HUDEP-2 (cell line): ENCODE results near the gene UPK3A.

Experiments
- DNase-seq, 76 experiments: peaks; one replicate each; lab custom pipeline; 2025; ENCODE audit not compliant: unreplicated experiment in 76 of 76; lab: John Stamatoyannopoulos, UW

UPK3A gene

DNA sequence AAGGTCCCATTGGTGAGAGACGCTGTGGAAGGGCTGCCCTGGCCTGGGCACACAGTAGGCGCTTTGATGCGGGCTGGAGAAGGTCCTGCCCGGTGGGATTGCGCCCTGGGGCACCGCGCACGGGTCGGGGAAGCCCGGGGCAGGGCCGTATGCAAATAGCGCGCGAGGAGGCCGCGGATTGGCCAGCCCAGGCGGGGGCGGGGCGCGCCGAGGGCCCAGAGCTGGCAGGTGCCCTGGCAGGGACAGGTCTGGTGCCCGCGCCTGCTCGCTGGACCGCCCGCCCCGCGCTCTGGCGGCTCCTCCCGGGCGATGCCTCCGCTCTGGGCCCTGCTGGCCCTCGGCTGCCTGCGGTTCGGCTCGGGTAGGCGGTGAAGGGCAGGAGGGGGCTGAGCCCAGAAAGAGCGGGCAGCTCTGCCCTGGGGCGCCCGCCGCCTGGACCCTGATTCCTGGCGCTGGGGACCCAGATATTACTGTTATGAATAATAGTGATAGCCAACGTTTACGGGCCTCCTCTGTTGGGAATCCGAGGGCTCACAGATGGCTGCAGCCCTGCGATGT is at the start of gene UPK3A:
Gene UPK3A (plus strand): TSS at position 245 of the 558 bp plus-strand sequence. CDS start 65 bp downstream, at position 310.
- DNase-seq: peak in 21 of 76 experiments; percentile 4 to 42 (median 18)

DNA sequence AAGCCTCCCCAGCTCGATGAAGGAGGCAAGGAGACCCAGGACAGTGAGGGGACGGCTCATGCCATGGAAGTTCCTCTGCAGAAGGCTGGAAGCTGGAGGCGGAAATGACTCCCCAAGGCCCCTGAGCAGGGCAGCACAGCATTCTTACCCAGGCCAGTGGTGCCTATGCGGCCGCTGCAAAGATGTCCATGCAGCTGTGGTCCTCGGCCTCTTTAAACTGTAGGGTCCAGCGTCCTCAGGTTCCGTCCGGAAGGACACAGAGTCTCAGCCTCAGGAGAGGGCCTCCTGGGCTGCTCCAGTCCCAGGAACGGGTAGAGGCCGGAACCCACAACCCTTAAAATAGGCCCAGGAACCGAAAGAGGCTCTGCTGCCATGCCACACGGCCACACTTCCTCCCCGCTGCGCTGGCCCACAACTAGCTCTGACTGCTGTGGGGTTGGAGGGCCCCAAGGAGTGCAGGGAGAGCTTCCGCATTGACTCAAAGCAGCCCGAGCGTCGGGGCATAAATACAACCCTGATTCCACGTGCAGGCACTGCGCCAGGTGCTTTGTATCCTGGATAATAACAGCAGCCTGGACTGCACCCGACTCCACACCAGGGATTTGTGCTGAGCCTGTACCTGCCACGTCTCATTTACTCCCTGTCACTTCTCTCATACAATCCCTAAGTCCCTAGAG is 49.5 kb upstream of the UPK3A start:
- no peak for DNase-seq

DNA sequence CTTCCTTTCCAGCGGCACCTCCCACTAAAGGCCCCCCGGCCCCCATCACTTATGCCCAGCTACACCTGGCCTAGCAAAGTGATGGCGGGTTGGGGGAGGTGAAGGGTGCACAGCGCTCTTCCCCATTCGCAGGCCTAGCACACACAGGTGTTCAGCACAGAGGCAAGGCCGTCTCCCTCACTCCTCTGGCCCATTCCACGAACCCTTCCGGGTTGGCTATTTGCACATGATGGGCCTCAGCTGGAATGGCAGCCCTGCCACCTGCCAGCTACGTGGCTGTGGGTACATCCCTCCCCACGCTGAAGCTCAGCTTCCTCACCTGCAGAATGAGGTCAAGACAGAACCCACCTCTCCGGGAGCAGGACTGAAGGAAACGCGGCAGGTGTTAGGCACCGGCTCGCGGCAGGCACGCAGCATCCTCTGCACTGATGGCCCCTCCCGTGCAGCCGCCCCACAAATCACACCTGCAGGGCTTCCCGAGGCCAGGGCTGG is 48.9 kb upstream of the UPK3A start:
- no peak for DNase-seq

DNA sequence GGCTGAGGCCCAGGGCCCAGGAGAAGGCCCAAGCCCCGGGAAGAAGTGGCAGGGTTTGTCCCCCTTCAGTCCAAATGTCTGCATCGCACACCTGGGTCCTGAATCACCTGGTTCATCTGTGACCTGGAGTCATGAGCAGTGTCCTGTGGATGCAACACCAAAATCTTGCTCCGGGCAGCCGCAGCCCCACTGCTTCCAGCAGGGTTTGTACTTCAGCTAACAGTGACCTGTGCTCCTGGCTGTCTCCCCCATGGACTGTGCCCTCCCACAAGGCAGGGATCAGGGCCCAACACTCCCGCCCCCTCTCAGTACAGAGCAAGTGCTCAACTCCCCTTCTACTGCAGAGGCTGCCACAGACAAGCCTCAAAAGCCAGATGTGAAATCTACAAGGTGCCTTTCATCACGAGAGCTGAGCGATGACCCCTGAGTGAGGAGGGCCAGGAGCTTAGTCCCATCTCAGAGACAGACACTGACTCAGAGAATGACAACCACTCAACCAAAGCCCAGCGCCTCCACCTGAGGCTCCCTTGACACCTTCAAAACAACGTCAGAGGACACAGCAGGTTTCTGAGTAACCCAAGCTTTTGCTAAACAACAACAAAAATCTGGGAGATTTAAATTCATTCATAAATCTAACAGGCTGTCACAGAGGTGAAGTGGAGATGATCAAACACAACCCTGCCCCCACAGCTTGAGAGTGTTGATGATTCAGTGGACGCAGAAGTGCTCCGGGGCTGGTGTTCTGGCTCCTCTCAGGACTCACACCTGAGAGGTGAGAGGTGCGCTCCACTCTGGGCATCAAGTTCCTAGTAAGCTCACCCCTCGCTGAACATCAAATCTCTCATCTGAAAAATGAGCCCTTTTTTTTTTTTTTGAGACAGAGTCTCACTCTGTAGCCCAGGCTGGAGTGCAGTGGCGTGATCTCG is 47.4 kb upstream of the UPK3A start:
- no peak for DNase-seq

DNA sequence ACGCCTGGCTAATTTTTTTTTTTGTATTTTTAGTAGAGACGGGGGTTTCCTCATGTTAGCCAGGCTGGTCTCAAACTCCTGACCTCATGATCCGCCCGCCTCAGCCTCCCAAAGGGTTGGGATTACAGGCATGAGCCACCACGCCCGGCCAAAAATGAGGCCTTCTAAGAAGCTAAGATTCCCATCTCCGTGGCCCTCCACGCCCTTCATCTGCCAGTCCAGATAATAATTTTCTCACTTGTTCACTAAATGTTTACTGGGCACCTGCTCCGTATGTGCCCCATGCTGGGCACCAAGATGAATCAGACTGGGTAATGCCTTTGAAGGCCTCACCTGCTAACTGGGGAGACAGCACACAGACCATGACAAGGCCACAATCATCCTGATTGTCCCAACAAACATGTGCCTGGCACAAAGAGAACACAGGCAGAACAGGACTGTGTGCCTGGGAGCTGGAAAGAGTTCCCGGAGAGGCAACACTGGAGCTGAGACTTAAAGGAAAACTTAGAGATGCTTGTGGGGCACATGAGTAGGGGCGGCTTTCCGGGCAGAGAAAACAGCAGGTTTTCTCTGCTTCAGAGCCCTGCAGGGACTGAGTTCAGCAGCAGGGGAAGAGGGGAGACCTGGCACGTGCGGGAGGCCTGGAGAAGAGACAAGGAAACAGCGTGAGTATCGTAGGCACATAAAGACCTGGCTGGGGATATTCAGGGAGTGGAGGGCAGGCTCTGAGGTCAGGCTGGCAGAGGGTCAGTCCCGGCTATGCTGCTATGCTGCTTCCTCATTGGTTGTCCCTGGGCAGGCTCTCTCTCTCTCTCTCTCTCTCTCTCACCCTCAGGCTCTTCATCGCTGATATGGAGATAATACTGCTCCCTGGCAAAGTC is 46.4 kb upstream of the UPK3A start:
- DNase-seq: peak in 73 of 76 experiments; percentile 21 to 87 (median 66)

DNA sequence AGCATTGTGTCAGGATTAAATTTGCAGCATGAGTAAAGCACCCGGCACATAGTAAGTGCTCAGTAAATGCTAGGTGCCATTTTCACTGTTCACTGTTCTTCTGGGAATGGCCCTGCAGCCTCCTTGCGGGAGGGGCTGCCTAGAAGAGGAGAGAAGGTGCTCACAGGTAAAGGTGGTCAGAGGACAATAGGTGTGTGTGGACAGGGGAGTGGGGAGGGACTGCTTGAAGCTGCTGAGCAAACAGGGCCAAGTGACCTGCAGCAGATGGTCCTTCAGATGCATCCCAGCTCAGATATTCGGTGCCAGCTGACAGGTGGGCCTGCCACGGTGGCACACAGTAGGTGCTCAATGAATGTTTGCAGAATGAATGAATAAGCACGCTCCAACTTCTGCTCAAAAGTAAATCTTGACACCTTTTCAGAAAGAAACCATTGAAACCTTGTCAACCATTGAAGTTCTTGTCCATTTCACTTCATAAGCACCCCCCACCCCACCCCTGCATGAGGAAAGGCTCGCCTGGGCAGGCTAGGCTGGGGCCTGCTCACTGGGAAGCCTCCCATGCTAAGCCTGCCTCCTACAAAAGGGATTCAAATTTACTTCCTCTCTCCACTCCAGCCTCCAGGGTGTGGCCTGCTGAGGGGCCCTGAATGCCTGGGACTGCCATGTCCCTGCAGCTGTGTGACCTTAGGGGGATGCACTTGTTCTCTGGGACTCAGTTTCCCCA is 45.6 kb upstream of the UPK3A start:
- peak in 11 of 76 experiments; percentile 8 to 29 (median 13) for DNase-seq

DNA sequence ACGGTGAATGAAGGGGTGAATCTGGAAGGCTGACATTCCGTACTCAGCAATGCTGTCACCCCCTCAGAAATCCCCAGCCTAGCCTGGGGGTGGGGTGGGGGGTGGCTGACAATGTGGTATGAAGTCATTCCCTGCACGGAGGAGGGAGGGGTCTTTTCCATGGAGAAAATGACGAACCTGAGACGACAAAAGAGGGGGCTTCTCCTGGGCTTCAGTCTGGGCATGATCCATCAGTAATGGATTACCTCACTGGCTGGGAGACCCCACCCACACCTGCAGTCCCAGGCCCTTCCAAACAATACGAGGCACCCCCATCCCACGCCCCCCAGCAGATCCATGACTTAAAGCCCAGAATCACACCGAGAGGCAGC is 45.1 kb upstream of the UPK3A start:
- DNase-seq: no peak

DNA sequence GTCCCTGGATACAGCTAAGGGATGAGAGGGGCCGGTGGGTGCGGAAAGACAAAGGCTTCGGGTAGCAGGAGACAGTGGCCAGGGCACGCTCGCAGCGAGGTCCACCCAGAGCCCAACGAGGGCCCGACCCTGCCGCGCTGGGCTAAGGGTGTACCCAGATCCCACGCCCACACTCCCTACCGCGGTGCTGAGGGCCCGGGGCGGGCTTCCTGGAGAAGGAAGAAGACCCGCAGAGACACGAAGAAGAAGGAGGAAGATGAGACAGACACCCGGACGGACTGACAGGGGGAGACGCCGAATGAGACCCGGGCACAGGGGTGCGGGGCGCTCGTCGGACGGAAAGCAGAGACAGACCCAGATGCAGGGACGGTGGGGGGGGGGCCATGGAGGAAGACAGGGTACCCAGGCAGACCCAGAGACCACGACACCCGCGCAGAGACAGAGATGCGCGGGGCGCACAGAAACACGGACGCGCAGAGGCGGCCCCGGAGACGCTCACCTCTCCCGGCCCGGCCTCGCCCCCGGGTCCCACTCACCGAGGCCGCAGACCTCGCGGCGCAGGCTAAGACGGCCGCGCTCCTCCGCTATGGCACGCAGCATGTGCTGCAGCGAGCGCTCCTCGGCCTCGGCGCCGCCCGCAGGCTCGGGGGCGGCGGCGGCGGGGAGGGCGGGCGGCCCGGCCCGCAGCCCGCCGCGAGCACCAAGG is 44.5 kb upstream of the UPK3A start:
- DNase-seq: peak in 16 of 76 experiments; percentile 9 to 57 (median 30)

DNA sequence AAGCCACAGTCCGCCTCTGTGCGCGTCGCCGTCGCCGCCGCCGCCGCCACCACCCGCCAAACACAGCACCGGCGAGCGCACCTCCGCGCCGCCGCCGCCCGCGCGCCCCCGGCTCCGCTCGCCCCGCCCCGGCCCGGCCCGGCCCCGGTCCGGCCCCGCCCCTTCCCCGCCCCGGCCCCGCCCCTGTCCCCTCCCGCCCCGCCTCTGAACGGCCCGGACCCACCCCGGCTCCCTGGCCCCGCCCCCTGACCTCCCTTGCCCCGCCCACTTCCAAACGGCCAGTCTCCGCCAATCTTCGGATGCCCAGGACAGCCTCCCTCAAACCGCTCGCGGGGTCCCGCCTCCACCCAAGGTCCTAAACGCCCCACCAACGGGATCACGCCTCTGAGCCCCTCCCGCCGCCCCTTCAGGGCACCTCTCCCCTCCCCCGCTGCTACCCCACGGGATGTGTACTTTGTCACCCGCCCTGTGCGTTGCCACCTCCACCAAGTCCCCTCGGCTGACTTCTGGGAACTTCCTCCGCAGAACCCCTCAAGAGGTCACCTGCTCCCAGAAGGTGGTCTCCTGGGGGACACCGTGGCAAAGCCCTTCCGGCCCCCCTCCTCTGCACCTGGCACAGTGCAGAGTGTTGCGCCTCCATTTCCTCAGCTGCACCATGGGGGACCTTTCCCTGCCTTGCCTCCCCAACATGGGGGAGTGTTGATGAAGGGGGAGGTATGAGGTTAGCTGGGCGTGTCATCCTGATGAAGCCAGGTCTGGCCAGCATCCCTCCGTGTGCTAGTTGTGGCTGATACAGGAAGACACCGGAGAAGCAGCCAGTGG is 43.7 kb upstream of the UPK3A start, which contains the start of gene KIAA0930:
Gene KIAA0930 (minus strand): TSS at position 85 of the 822 bp plus-strand sequence. CDS start 191 bp downstream, outside the sequence.
- peak in 63 of 76 experiments; percentile 19 to 83 (median 70) for DNase-seq

DNA sequence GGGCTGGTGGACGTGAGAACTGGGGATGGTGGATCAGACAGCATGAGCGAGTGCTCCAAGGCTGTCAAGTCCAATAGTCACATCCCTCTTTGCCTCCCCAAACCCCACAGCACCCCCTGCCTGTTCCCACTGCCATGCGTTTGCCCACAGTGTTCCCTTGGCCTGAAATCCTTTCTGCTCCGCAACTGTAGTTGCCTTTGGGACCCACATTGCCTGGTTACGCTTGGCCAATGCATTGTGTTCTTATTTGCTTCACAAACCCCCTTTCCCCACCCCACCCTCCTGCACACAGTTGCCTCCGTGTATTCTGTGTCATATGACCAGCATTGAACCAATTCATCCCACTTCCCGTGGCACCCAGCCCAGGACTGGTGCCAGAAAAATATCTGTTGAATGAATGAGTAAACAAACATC is 42.0 kb upstream of the UPK3A start:
- peak in 19 of 76 experiments; percentile 6 to 39 (median 20) for DNase-seq

DNA sequence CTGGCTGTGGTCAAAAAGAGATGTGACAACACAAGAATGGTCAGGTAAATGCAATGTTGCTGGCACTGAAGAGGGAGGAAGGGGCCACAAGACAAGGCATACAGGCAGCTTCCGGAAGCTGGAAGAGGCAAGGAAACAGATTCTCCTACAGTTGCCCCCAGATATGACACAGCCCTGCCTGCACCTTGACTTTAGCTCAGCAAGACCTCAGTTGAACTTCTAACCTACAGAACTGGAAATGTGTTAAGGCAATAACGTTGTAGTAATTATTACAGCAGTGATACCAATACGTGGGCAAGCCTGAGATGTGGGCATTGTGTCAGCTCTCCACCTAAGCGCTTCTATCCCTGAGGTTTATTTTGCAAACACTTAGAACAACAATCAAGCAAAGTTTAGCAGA is 39.8 kb upstream of the UPK3A start:
- DNase-seq: no peak

DNA sequence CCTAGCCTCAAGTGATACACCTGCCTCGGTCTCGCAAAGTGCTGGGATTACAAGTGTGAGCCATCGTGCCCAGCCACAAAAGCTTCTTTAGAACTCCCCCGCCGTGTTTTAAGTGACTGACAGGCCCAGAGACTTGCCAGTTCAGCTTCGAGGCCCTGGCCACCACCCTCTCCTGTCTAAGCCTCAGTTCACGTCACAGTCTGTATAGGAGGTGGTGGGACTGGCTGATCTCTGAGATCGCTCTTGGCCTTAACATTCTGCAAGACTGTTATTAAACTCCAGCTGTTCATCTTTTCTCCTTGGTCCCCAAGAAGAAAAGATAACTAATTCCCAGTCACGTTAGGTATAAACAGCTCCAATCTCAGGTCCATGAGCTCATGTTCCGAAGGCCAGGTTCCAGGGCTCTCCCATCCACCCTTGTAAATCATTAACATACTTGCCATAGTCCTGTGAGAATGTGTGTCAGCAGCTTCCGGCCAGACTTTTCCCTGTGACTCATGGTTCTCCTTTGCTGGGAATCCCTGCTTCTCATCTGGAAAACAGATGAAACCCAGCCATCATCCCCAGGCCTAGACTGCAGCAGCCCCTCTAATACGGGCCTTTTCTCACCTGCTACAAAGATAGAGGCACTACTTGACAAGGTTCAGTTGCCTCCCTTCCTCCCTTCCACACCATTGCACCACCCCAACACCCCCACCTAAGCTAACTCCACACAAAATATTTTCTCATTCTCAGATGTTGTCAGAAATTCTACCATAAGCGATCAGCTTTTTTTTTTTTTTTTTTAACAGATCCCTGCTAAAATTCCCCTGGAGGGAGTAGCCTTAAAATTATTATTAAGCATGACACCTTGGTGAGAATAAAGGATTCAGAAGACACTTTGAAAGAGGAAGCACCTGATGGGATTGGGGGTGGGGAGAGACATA is 38.4 kb upstream of the UPK3A start:
- no peak for DNase-seq

DNA sequence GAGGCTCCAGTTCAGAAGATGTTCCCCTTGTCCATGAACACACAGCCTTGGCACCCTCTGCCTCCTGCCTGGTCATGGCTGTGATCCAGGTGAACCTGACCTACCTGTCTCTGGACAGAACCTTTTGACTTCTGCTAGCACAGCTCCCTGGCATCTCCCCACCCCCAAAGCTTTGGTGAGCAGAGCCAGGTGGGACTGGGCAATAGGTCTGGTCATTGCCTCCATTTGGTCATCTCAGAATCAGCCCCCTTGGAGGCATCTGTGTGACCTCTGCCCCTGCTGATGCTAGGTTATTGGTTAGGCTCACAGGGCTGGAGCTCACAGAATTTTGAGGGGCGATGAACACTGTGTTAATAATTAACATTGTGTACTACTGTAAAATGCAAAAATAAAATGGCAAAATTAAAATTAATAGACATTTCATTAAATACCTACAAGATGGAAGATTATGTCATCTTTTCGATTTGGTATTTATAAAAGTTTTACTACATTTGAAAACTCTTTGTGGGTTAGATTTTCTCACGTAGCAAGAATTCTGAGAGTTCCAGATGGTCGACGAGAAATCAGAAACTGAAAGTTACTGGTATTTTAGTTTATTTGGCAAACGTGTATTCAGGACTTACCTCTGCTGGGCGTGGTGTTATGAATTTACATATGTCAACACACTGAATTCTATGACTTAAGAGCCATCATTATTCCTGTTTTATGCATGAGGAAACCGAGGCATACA is 35.8 kb upstream of the UPK3A start:
- DNase-seq: no peak

DNA sequence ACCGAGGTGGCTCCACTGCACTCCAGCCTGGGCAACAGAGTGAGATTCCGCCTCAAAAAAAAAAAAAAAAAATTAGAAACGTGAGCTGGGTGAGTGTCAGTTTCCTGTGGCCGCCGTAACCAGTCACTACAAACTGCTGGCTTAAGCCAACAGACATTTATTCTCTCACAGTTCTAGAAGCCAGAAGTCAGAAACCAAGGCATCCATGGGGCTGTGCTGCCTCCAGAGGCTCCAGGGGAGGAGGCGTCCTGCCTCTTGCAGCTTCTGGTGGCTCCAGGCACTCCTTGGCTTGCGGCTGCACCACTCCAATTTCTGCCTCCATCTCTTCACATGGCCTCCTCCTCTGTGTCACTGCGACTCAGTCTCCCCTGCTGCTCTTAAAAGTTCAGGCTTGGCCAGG is 32.9 kb upstream of the UPK3A start:
- no peak for DNase-seq

DNA sequence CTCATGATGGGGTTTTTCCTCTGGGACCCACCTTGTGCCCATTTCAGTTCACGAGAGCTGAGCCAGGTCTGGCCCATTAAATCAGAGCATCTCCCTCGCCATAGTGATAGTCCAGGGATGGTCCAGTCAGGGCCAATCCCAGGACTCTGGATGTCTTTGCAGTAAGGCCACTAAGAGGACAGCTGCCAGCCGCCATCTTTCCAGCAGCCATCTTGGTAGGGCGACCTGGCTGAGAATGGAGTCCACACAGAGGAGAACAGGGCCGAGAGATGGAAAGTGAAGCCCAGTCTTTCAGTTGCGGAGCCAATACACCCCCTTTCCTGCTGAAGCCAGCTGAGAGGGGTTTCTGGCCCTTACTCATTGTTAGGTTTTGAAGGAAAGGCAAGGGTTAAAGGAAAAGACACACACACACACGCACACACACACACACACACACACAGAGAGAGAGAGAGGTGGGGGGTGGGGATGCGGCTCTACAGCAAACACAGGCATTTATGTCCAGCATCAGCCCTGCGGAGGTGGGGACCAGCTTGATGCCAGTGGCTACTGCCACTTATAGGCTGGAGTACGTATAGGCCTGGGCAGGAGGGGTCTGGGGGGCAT is 31.6 kb upstream of the UPK3A start:
- DNase-seq: no peak

DNA sequence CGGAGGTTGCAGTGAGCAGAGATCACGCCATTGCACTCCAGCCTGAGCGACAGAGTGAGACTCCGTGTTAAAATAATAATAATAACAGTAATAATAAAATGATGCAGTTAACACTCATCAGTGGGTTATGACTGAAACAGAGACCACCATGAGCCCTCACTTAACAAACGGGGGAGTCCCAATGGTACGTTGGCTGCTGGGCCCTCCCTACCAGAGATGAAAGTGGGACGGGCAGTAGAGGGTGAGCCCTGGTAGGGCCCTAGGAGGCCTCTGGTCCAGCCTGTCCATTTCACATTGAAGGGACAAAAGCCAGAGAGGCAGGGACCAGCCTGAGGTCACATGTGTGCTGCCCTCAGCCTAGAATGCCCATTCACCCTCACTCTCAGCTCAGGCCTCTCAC is 30.4 kb upstream of the UPK3A start:
- DNase-seq: no peak
